IMR-90 (cell line): ENCODE measurements around the gene FTO. TPM values are rescaled to one million over a fixed set of nuclear protein-coding genes. Genes with fewer than 3 reads are reported as not detected.

ENCODE experiments used
- ATAC-seq: fragments of 200-7000 bp; cut with Tn5 transposase; 2 replicates; pipeline ENCODE4 v1.9.1; 2020; ENCODE audit warnings: low read depth, mild to moderate bottlenecking, moderate library complexity
- BruUV-seq: library from RNA; stranded (reverse); fragments of 400-500 nt; replicated peaks from 2 replicates; lab custom pipeline; 2021; lab: Mats Ljungman, UMichigan
- CTCF ChIA-PET: fragments of 300-600 bp; formaldehyde crosslinking; extraction: SDS; loops from one replicate; lab custom pipeline; 2021; ENCODE audit warnings: antibody characterized with exemption; lab: Yijun Ruan, JAX
- POLR2A ChIA-PET: fragments of 300-600 bp; sonication (Branson Sonifier 250); formaldehyde crosslinking; loops from one replicate; lab custom pipeline; 2022; ENCODE audit warnings: antibody characterized with exemption; ENCODE audit not compliant: unreplicated experiment; lab: Charles Lee
- DNase-seq: peaks from one replicate; pipeline ENCODE4 v3.0.0; 2013
- H2AFZ ChIP-seq: replicated peaks from 2 replicates; pipeline ENCODE3; 2013; ENCODE audit warnings: low read length, mild to moderate bottlenecking; ENCODE audit not compliant: poor library complexity
- H2AK5ac ChIP-seq: 2 replicates; pipeline ENCODE4 v1.6.1; 2013; ENCODE audit warnings: low read depth, low read length, inconsistent platforms
- H2AK9ac ChIP-seq: replicated peaks from 2 replicates; pipeline ENCODE3; 2013; ENCODE audit warnings: mild to moderate bottlenecking, low read depth, low read length, moderate library complexity; ENCODE audit not compliant: poor library complexity
- H2BK120ac ChIP-seq: 2 replicates; pipeline ENCODE4 v1.6.1; 2013; ENCODE audit warnings: low read depth, low read length, inconsistent platforms
- H2BK15ac ChIP-seq: 3 replicates; pipeline ENCODE4 v1.6.1; 2013; ENCODE audit warnings: low read depth, low read length, inconsistent platforms
- H2BK20ac ChIP-seq: 2 replicates; pipeline ENCODE4 v1.6.1; 2013; ENCODE audit warnings: low read depth, mild to moderate bottlenecking, inconsistent platforms, low read length, moderate library complexity
- H2BK5ac ChIP-seq: 2 replicates; pipeline ENCODE4 v1.6.1; 2013; ENCODE audit warnings: mild to moderate bottlenecking, low read depth, low read length, inconsistent platforms; ENCODE audit not compliant: poor library complexity, severe bottlenecking
- H3K14ac ChIP-seq: replicated peaks from 2 replicates; pipeline ENCODE4 v1.6.1; 2013; ENCODE audit warnings: low read depth, low read length, inconsistent platforms
- H3K18ac ChIP-seq: 2 replicates; pipeline ENCODE4 v1.6.1; 2013; ENCODE audit warnings: low read depth, low read length, control low read depth
- H3K23ac ChIP-seq: 2 replicates; pipeline ENCODE4 v1.6.1; 2013; ENCODE audit warnings: low read depth, low read length, inconsistent platforms
- H3K27ac ChIP-seq: 2 replicates; pipeline ENCODE4 v1.5.1; 2013; ENCODE audit warnings: mild to moderate bottlenecking, control low read depth, low read length; ENCODE audit not compliant: insufficient read depth
- H3K27me3 ChIP-seq: 2 replicates; pipeline ENCODE4 v1.6.1; 2013; ENCODE audit warnings: low read length; ENCODE audit not compliant: control insufficient read depth, insufficient read depth
- H3K36me3 ChIP-seq: 2 replicates; pipeline ENCODE4 v1.6.1; 2013; ENCODE audit warnings: low read length, mixed read lengths; ENCODE audit not compliant: control insufficient read depth, insufficient read depth
- H3K4ac ChIP-seq: 2 replicates; pipeline ENCODE4 v1.6.1; 2013; ENCODE audit warnings: low read depth, low read length, inconsistent platforms
- H3K4me1 ChIP-seq: 2 replicates; pipeline ENCODE4 v1.6.1; 2013; ENCODE audit warnings: low read length, mixed read lengths; ENCODE audit not compliant: control insufficient read depth, insufficient read depth
- H3K4me2 ChIP-seq: 2 replicates; pipeline ENCODE4 v1.6.1; 2013; ENCODE audit warnings: low read depth, mild to moderate bottlenecking, control low read depth, low read length, moderate library complexity
- H3K4me3 ChIP-seq: 2 replicates; pipeline ENCODE4 v1.5.1; 2013; ENCODE audit warnings: low read depth, mild to moderate bottlenecking, control low read depth, low read length, moderate library complexity; ENCODE audit not compliant: insufficient read depth
- H3K56ac ChIP-seq: 2 replicates; pipeline ENCODE4 v1.6.1; 2013; ENCODE audit warnings: low read length, inconsistent platforms; ENCODE audit not compliant: insufficient read depth; ENCODE audit errors: extremely low read depth
- H3K79me1 ChIP-seq, 2 experiments: 2 replicates each; pipeline ENCODE4 v1.6.1; 2013; ENCODE audit warnings: low read length in 2 of 2, inconsistent platforms in 1 of 2, low read depth in 1 of 2
- H3K9ac ChIP-seq: 2 replicates; pipeline ENCODE4 v1.6.1; 2013; ENCODE audit warnings: low read depth, low read length, control low read depth
- H3K9me1 ChIP-seq: 2 replicates; pipeline ENCODE4 v1.6.1; 2013; ENCODE audit warnings: low read length, inconsistent platforms; ENCODE audit not compliant: insufficient read depth
- H3K9me3 ChIP-seq: 2 replicates; pipeline ENCODE4 v1.6.1; 2013; ENCODE audit warnings: low read length; ENCODE audit not compliant: control insufficient read depth, insufficient read depth
- H4K20me1 ChIP-seq: 2 replicates; pipeline ENCODE4 v1.6.1; 2013; ENCODE audit warnings: low read length, inconsistent platforms; ENCODE audit not compliant: insufficient read depth
- H4K5ac ChIP-seq: 2 replicates; pipeline ENCODE4 v1.6.1; 2013; ENCODE audit warnings: mild to moderate bottlenecking, low read depth, low read length, control low read depth
- H4K8ac ChIP-seq, 2 experiments: 2 replicates each; pipeline ENCODE4 v1.6.1; 2013; ENCODE audit warnings: low read depth in 2 of 2, low read length in 2 of 2, control low read depth in 1 of 2, inconsistent platforms in 1 of 2
- H4K91ac ChIP-seq: 2 replicates; pipeline ENCODE4 v1.6.1; 2013; ENCODE audit warnings: low read depth, low read length, inconsistent platforms; ENCODE audit not compliant: insufficient read depth
- MXI1 ChIP-seq: IDR thresholded peaks from 2 replicates; pipeline ENCODE4 v1.6.1; 2012; ENCODE audit warnings: low read depth, mild to moderate bottlenecking, low read length, moderate library complexity, borderline replicate concordance
- POLR2A ChIP-seq: IDR thresholded peaks from 2 replicates; pipeline ENCODE4 v1.6.1; 2012; ENCODE audit warnings: mild to moderate bottlenecking, low read depth, low read length
- WGBS, 2 experiments: methylation state at CpG; one replicate each; pipeline versions ENCODE4 v1.1.5 to v1.1.7; 2013; ENCODE audit warnings: missing lambda C conversion rate in 2 of 2; ENCODE audit not compliant: insufficient read length in 1 of 2; ENCODE audit errors: extremely low coverage in 2 of 2; 5-methylcytosine and 5-hydroxymethylcytosine counted together
- dilution Hi-C: fragments of 300-500 bp; cut with HindIII; formaldehyde crosslinking; loops from one replicate; pipeline ENCODE4 v1.14.3; 2018; ENCODE audit warnings: low sequenced_read_pairs; ENCODE audit not compliant: unreplicated experiment
- in situ Hi-C: fragments of 300-500 bp; cut with MboI; formaldehyde crosslinking; loops from 3 replicates; pipeline ENCODE4 v1.14.3; 2019; ENCODE audit warnings: low sequenced_read_pairs, inconsistent platforms, mixed read lengths
- intact Hi-C: fragments of 100-400 bp; cut with micrococcal nuclease; formaldehyde crosslinking; loops from 2 replicates; pipeline ENCODE4 v1.10.0; 2022
- polyA plus RNA-seq, 3 experiments: library from polyadenylated mRNA; depleted of rRNA; stranded (reverse); fragments of >200 nt; gene quantifications; 2 replicates each; pipeline ENCODE4 v1.2.3, GENCODE V29; 2012; ENCODE audit warnings: low replicate concordance in 1 of 3
- total RNA-seq: library from RNA; depleted of rRNA; stranded (reverse); fragments of >200 nt; gene quantifications from 2 replicates; pipeline ENCODE4 v1.2.3, GENCODE V29; 2012

FTO gene
- total and polyA plus RNA-seq, 2 of the 4 experiments (the other 2 are of a cell fraction) = 70.3 to 132 TPM

DNA sequence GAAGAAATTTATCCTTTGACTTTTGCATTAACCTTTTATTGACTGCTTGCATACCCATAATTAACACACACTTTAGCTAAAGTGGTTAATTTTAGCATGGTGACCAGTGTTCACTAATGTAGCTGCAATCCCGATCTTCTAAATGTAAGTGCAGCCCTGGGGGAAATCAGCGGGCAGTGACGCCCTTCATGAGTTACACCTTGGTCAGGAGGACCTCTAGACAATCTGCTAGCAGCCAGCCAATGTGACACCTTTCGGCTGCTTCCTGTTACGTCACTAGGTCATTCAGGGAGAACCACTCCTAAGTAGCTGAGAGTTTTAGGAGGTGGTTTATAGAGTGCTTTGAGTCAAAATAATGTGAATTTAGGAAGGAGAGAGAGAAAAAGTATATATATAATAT lies 402.1 kb downstream of the FTO start:
- in situ Hi-C loops (no loop called here), intact Hi-C loops (no loop called here), dilution Hi-C loops (no loop called here)
- no peak overlapping the region for H4K91ac ChIP-seq
- no peak overlapping the region for H3K4me2 ChIP-seq
- H2BK20ac ChIP-seq = no peak overlapping the region
- no peak for ATAC-seq
- no peak for DNase-seq
- H4K5ac ChIP-seq = no peak overlapping the region
- H3K4me1 ChIP-seq = no peaks in the 10 kb centered on the region
- H3K56ac ChIP-seq = no peak overlapping the region
- no peaks in the 10 kb centered on the region for H3K36me3 ChIP-seq
- no peak overlapping the region for H2BK15ac ChIP-seq
- no peak overlapping the region for H3K18ac ChIP-seq
- no peak overlapping the region for H3K27ac ChIP-seq
- TF ChIP-seq MXI1 (no peak), POLR2A (no peak)
- H3K9me1 ChIP-seq = no peaks in the 10 kb centered on the region
- no peaks in the 10 kb centered on the region for H3K79me1 ChIP-seq
- H3K27me3 ChIP-seq = no peaks in the 10 kb centered on the region
- no peaks in the 10 kb centered on the region for H3K9me3 ChIP-seq
- POLR2A ChIA-PET = no interaction called here
- no peak overlapping the region for H2BK120ac ChIP-seq
- WGBS, 2 experiments = 100% methylated on average over 1 of the region's 5 CpGs; no CpG with 5 or more reads in 1 of the 2 experiments
- H2AFZ ChIP-seq = no peak overlapping the region
- BruUV-seq = no TSS peak
- H4K20me1 ChIP-seq = no peaks in the 10 kb centered on the region; the same call in 1 of the 2 replicates
- H3K23ac ChIP-seq = no peak overlapping the region
- no peak overlapping the region for H2AK9ac ChIP-seq
- H2AK5ac ChIP-seq = no peak overlapping the region
- CTCF ChIA-PET = no interaction called here
- no peak overlapping the region for H2BK5ac ChIP-seq
- H3K4ac ChIP-seq = no peak overlapping the region
- H3K9ac ChIP-seq = no peak overlapping the region
- no peak overlapping the region for H3K4me3 ChIP-seq
- no peak overlapping the region for H4K8ac ChIP-seq
- H3K14ac ChIP-seq = no peak overlapping the region
